Measurements from ENCODE around the gene GALT.

Gene GALT

DNA sequence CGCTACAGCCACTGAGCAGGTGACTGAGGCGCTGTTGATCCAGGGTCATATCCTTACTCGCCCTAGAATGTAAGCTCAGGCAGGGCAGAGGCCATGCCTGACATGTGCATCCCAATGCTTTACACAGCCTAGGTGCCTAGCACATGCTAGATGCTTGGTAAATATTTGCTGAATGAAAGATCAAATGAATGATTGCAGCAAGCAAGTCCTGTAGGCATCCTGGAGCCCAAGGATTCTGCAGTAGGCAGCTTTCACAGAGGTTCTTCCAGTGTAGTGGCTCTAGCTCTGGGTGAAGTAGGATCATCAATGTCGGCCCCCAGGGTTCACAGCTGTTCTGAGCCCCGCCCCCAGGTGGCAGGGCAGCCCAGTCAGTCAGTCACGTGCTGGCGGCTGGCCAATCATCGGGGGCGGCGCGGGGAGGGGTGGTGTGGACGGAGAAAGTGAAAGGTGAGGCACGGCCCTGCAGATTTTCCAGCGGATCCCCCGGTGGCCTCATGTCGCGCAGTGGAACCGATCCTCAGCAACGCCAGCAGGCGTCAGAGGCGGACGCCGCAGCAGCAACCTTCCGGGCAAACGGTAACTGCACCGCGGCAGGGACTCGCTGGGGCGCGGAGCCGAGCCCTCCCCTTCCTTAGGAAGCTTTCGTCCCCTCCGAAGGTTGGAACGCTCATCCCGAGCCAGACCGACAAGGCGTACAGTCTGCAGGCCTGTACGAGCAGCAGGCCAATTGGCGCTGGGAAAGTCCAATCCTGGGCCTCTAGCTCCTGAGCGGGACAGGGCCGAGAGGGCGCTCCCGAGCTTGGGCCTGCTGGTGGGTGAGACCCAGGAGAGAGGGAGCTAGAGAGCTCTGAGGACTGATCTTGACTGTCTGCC, at the start of gene GALT:
TSS of gene GALT (plus strand) at position 465 of the 873 bp plus-strand sequence. CDS start at position 495, 30 bp downstream.
- peak; percentile 75 to 90 for DNase-seq

DNA sequence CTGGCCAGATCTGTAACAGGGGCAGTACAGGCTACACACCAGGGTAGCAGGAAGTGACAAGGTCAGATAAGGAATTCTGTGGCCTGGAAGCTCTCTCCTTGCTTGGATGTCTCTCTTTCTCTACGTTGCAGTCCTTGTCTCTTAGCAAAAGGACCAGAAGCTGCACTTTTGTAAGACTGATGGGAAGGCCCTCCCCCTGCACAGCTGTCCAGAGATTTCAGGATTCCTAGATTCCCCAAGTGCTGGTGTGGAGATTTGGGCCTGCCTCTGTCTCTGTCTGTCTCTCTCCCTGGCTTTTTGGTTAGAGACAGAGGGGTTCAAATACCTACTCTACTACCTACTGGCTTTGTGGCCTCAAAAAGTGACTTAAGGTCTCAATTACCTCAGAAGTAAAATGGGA, 46.9 kb upstream of the GALT start:
- no peak for DNase-seq

DNA sequence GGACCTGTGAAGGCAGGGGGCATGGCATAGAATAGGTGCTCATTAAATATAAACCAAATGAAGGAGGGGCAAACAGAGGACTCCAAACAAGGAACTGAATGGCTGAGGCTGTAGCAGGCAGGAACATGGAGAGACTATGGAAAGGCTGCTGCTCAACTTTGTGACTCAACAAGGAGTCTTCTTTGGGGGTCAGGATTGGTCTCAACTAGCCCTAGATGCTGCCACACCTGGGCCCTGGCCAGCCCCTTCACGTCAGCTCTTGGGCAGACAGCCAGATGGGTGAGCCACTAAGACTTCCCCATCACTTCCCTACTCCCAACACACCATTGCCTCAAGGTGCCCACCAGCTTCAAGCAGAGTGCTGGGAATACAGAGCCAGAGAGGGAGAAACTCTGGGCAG, 45.6 kb upstream of the GALT start:
- no peak for DNase-seq

DNA sequence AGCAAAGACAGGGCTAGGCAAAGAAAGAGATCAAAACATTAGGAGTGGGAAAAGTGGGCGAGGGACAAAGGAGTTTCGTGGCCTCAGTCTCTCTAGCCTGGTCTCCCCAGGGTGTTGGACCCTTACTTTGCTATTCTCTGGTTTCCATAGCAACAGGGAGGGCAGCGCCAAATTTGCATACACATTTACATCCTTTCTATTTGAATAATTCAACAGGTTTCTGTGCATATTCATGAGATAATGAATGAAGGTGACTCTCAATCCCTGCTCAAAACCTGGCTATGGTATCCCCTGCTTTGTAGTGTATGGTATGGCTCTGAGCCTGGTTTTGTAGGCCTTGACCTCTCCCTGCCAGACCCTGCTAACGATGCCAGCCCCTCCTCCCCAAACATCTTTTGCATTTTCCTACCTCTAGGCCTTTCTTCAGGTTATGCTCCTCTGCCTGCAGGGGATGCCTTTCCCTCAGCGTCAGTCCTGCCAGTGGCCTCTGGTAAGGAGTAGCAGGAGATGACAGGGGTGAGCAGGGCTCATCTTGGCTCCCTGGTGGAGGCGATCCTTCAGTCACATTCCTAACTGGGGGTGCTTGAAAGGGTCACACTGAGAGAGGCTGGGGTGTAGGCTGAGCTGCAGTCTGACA, 44.4 kb upstream of the GALT start:
- no peak for DNase-seq

DNA sequence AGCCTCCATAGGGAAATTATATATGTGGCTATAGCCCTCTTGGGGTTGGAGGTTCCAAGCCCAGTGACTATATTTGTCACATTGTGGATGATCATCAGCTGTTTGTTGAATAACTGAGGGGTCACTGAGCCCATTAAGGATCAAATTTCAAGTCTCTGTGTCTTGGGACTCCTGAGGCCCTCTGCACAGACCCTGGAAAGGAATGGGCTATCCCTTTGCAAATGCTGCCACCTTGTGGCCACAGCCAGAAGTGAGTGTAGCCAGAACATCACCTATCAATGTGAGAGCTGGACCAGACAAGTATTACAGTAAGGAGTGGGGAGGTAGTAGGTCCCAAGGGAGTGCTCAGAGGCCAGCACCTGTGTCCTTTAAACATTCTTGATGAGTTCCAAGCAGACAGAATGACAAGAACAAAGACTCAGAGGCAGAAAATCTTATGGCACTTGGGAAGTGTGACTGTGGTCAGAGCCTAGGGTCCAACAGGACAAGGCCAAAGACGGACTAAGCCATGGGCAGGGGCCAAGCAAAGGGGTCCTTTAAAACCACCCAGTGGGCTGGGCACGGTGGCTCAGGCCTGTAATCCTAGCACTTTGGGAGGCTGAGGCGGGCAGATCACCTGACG, 42.8 kb upstream of the GALT start:
- peak; percentile 41 to 54 for DNase-seq

DNA sequence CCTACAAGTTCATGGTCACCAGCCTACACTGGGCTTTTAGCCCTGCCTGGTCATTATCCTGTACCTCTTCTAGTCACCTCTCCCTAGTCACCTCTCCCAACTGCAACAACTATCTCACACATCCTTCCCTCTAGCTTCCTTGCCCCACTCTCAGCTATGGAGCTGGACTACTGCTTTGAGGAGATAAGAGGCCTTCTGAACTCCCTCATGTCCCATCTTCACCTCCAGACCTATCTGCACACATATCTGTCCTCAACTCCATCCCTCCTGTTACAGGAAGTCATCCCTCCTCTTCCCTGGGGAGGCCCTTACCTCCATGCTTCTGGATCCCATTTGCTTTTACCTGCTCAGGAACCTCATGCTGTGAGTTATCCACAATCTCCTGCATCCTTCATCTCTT, 40.3 kb upstream of the GALT start:
- no peak for DNase-seq

DNA sequence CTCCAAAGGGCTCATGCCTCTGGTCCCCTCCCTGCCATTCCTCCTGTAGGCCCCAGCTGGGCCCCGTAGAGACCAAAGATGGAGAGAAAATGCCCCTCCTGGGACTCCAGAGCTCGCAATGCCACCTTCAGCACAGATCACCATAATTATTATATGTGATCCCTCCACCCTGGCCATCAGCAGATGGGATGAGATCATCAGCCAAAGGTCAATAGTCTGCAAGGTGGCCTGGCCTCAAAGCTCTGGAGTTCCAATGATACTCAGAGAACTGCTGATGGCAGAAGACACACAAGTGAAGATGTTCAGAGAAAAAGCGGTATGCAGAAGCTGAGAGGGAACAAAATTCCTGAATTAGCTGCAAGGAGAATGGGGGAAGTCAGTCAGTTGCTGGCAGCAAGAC, 39.6 kb upstream of the GALT start:
- DNase-seq, result no peak

DNA sequence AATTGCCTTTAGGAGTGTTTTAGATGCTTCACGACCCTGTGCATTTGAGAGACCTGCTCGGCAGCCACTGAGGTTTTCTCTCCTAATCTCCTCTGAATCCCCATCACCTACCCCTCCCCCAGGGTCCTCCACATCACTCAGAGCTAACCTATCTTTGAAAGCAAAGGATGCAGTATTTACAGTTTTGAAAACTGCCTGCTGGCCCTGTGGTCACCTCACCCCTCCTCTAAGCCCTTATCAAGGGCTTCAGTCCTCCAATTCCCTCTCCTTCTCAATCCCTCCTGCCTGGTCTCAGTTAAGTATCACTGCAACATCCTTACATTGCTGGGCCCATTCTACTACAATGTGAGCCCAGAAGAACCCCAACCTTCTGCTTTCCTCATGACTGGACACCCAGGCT, 39.1 kb upstream of the GALT start:
- DNase-seq, result no peak

DNA sequence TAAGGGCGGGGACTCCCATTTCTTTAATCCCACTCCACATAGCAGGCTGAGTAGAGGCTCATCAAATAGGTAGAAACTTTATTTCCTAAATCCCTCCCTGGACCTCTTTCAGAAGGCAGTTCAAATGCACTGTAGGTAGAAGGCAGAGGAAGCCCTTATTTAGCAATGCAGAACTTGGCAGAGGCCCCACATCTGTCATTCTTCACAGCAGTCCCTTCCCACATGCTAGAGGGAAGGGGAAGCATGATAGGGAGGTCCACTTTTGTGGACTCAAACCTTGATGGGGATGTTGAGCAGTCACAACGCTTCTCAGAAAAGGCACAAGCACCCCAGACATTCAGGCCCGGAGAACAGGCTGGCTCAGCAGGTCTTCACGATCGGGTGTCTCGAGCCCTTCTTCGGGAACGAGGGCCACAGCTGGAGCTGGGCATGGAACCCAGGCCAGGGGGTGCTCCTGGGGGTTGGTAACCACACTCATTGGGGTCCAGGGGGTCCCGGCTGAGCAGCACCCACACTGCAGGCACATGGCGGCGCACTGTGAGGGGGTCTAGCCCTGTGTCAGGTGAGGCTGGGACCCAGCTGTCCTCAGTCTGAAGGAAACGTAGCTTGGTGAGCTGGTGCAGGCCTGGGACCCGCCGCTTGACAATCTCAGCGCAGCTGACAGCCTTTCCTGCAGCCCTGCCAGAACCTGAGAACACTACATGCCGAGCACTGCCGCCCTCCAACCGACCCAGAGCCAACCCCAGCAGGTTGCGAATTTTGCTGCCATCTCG, 35.9 kb upstream of the GALT start:
- DNase-seq, result no peak

DNA sequence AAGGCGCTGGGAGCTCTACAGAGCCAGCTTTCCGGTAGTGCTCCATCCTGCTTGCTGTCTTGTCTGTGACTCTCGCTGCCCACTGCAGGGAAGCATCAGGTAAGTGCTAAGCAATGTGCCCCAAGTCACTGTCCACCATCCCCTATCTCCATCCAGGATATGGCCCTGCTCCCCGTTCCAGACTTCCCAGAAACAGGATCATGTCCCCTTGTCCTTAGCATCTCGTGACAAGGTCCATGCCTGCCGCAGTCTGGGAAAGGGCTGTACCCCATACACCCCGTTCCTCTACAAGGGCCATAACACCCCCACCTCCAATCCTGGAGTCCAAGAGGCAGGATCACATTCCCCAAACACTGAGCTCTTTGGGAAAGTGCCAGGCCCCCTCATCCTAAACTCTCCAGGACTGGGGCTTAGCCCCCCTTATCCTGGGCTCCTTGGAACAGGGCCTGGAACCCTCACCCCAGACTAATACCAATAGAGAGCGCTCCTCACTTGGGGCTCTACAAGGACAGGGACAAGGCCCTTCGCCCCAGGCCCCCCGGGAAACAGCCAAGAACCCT, 35.1 kb upstream of the GALT start:
- no peak for DNase-seq

DNA sequence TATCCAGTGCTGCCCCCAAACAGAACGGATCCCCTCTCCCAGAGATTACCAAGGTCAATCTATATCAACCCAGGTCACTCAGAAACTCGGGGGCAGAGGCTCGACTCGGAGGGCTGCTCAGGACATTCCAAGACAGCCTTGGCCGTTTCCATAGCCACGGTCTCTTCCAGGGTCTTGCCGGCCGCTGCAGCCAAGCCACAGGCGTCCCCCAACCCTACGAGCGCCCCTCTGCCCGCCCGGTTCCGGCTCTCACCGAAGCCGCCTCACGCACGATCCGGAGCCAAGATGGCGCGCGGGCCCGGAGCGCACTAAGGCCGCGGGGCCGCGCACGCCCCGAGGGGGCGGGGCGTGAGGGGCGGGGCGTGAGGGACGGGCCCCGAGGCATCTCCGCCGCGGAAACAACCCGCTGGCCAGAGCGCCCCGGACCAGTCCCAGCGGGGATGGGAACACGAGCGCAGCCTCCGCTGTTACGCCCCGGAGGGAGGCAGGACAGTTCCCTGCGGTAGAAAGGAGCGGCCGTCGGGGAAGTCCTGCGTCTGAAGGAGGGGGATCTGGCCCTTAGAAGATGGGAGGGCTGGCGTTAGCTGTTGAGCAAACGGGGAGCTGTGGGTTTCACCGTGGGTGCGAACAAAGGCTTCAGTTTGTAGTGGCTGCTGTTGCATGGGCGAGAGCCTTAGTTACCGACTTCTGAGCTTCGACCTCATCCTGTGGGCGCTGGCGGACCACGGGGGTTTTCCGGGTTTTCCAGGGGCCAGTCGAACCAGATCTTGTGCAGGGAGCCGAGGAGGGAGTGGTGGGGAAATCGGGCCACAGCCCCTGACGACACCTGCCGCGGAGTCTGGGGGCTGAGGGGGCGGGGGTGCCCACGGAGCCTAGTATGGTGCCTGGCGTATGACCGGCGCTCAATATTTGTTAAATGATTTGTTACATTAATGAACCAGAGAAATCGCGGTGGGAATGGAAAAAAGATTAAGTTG, 34.4 kb upstream of the GALT start, which contains the start of gene RPP25L:
TSS of gene RPP25L (minus strand) at position 287 of the 977 bp plus-strand sequence. CDS start 801 bp downstream, outside the sequence.
- DNase-seq, result peak in 1 of 2 donors; percentile 66

DNA sequence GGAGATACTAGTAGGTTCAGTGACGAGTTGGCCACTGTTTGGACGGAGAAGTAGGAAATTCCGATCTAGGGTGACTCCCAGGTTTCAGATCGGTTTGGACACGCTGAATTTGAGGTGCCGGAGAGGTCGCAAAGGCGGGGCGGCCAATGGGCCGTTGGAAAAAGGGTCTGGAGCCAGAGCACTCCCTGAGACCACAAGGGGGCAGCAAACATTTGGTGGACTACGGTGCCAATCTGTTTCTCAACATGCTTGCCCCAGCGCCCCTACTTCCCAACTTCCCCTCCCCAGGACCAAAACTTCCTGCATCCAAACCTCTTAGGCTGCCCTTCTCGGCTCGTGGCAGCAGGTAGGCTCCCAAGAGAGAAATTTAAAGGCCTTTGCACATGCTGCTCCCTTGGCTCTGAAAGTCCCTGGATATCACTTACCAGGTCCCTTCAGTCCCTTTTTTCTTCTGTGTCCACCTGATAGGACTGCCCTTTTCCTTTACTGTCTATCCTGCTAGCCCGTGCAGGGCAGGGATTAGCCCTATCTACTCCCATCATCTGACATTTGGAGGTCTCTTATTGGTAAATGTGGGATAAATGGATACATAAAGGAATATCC, 33.6 kb upstream of the GALT start:
- peak; percentile 34 to 61 for DNase-seq

DNA sequence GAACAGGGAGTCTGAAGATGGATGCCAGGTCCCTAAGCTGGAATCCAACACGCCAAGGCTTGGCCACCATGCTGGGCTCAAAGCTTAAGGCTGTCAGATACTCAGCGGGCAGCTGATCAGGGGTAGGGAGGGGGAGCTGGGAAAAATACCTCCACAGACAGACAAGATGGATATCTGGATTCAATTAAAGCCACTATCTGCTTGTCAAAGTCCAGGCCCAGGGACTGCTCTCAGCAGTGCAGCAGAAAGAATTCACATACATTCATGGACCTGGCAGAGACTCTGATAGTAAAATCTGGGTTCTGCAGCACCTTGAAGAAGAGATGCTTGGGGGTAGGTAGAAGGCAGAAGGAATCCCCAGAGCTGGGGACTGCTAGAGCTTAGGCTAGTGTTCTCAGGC, 31.3 kb upstream of the GALT start:
- no peak for DNase-seq

DNA sequence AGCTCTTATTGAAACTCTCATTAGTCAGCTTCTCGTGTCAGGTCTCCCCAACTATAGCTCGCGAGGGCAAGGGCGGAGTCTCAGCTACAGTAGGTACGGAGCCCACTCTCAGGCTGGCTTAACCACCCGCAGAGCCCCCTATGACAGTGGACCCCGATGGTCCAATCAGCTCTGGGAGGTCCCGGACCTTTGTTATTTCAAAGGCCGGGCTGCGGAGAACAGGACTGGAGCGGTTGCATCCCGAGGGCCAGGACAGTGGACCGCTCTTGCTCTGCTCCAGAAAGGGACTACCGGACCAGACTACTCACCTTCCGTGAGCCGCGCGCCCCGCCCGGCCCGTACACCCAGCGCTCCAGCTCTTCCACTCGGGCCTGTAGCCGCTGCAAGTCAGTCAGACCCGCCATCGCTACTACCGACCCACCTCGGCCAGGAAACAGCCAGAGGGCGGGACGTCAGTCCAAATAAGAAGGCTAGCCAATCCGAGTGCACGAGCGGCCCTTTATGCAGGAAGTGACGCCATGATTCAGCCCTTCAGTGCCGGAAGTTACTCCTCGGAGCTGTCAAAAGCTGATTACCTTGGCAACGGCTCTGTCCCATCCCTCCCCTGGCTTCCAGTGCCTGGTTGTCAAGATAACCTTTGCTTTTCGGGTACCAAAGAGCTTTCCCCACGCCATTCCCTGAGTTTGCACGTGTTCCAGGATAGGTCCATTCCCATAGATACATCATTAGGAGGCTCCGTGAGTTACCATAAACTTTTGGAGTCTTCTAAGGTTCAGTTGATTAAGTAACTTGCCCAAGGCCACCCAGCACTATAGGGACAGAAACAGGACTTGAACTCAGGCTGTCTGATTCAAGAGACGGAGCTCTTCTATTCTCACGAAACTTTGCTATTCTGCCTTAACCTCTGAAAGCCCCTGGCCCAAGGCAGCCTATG, 26.1 kb upstream of the GALT start, which contains the start of gene DCTN3:
TSS of gene DCTN3 (minus strand) at position 435 of the 934 bp plus-strand sequence. CDS start at position 404, 31 bp downstream.
- peak; percentile 65 to 93 for DNase-seq

DNA sequence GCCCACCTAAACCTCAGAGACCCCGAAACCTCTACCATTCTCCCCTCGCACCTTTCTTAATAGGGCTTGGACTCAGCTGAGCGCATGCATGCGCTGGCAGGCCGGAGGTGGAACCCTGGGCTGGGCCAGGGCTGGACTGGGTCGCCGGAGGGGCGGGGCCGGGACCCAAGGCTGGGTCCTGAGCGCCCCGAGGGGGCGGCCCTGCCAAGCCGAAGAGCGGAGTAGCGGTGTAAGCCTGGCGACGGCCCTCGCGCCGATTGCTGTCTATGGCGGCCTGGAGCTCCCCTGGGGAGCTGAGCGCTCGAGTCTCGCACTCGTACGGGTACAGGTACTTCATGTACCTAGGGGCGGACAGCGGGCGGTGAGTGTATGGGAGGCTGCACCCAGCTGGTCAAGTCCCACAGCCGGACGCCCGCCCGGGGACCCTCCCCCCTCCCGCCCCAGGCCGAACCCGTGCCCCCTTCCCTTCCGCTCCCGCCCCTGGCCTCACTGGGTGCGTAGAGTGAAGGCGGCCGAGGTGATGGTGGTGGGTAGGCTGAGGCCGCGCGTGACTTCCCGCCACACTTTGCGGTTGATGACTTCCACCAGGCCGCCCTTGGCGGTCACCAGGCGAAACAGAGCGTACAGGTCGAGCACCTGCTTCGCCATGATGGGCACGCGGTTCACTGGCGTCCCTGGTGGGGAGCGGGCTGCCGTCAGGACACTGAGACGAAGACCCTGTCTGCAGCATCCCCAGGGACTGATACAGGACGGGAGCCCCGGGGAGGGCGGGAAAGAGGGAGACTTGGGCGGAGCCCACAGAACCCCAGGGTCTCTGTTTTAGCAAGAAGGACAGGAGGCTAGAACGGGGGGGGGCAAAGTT, 22.9 kb upstream of the GALT start:
- DNase-seq, result no peak

DNA sequence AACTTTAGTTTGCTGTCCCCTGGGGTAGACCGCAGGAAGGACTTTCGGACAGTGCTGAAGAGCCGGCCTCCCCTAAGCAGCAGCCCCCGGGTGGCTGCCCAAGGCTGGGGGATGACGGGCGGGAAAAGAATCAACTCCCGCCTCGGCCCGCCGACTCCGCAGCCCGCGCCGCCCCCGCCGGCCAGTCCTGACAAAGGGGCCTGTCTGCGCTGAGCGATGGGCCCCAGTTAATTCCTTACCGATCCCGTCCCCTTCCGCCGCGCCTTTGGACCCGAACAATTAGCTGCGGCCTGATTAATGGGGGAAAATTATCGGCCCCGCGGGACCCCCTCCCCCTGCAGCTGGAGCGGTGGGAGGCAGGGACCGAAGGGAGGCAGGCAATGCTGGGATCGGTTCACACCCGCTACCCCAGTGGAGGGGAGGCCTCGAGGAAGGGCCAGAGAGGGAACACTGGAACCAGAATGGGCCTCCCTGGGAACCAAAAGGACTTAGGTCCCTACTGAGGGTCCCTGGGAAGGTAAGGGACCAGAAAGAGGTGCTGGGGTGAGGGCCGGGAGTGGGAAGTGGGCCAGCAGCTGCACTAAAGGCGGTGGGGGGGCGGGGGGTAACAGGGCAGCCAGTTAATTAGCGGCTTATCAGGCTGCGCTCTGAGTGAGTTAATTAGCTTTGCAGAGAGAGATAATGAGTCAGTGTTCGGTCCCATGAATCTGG, 21.8 kb upstream of the GALT start:
- no peak for DNase-seq

DNA sequence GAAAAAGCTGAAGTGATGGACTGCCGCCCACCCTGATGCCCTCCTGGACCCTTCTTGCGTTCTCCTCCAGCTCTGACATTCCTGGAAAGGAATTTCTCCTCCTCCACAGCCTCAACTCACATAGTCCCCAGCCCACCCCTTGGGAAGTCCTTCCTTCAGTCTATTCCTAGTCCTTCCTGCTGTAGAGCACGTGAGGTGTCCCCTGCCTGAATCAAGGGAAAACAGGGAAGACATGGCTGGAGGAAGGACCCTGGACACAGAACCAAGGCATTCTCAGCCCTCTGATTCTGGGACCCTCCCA, 21.3 kb upstream of the GALT start:
- DNase-seq, result no peak

Data from bone marrow (tissue), 2 donors.